ENCODE results near the gene MZF1.

GRCh38 chr19:58513694-58514563 is 59.2 kb downstream of the MZF1 start:
- TF ChIP-seq, protein P1, sequence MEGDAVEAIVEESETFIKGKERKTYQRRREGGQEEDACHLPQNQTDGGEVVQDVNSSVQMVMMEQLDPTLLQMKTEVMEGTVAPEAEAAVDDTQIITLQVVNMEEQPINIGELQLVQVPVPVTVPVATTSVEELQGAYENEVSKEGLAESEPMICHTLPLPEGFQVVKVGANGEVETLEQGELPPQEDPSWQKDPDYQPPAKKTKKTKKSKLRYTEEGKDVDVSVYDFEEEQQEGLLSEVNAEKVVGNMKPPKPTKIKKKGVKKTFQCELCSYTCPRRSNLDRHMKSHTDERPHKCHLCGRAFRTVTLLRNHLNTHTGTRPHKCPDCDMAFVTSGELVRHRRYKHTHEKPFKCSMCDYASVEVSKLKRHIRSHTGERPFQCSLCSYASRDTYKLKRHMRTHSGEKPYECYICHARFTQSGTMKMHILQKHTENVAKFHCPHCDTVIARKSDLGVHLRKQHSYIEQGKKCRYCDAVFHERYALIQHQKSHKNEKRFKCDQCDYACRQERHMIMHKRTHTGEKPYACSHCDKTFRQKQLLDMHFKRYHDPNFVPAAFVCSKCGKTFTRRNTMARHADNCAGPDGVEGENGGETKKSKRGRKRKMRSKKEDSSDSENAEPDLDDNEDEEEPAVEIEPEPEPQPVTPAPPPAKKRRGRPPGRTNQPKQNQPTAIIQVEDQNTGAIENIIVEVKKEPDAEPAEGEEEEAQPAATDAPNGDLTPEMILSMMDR (IDR thresholded peaks at IDR 0.05; ENCODE audit: insufficient read depth, low read length, poor library complexity, severe bottlenecking): peak; percentile 95
- no peak for TF ChIP-seq EZH2phosphoT487 (conservative IDR thresholded peaks at IDR 0.05; ENCODE audit: low read length)
